Natural killer cell (primary cell): Measurements from ENCODE around the gene SND1. TPM values are rescaled to one million over a fixed set of nuclear protein-coding genes. Genes with fewer than 3 reads are reported as not detected.
A peak's percentile ranks its signal among the peaks of the same experiment; 100 is the strongest.

Experiments
- ATAC-seq, 3 donors: fragments of 150-1000 bp in 2 of 3; fragments of 200-7000 bp in 1 of 3; cut with Tn5 transposase; 1 replicate in 1 of 3; 2 replicates in 2 of 3; pipeline ENCODE4 v1.10.0; 2021; ENCODE audit warnings: mild to moderate bottlenecking in 2 of 3, moderate library complexity in 2 of 3
- DNase-seq, 2 donors: peaks; one replicate each; pipeline versions ENCODE4 v3.0.0 to v3.0.0-alpha.2; 2013 to 2021; ENCODE audit warnings: mixed read lengths in 1 of 2
- H3K27ac ChIP-seq: one replicate; pipeline ENCODE4 v1.5.1; 2013; ENCODE audit warnings: mild to moderate bottlenecking, low read length
- H3K27me3 ChIP-seq: one replicate; pipeline ENCODE4 v1.6.1; 2013; ENCODE audit warnings: low read length; ENCODE audit not compliant: control insufficient read depth, insufficient read depth
- H3K36me3 ChIP-seq: one replicate; pipeline ENCODE4 v1.6.1; 2013; ENCODE audit warnings: low read length; ENCODE audit not compliant: control insufficient read depth, insufficient read depth
- H3K4me1 ChIP-seq: one replicate; pipeline ENCODE4 v1.6.1; 2013; ENCODE audit warnings: low read length; ENCODE audit not compliant: control insufficient read depth, insufficient read depth
- H3K4me3 ChIP-seq: one replicate; pipeline ENCODE4 v1.5.1; 2013; ENCODE audit warnings: low read length
- H3K9me3 ChIP-seq: one replicate; pipeline ENCODE4 v1.6.1; 2013; ENCODE audit warnings: low read length; ENCODE audit not compliant: control insufficient read depth, insufficient read depth
- H3K27ac Mint-ChIP-seq, 2 donors: one replicate each; pipeline ENCODE4 v1.8.0; 2022; ENCODE audit warnings: mild to moderate bottlenecking in 2 of 2, mixed read lengths in 2 of 2, moderate library complexity in 1 of 2
- H3K27me3 Mint-ChIP-seq, 2 donors: one replicate each; pipeline ENCODE4 v1.8.0; 2022; ENCODE audit warnings: low read depth in 2 of 2, mixed read lengths in 2 of 2
- H3K36me3 Mint-ChIP-seq: one replicate; pipeline ENCODE4 v1.8.0; 2022; ENCODE audit warnings: mixed read lengths
- H3K4me1 Mint-ChIP-seq, 2 donors: one replicate each; pipeline ENCODE4 v1.8.0; 2022; ENCODE audit warnings: mixed read lengths in 2 of 2
- H3K4me3 Mint-ChIP-seq: one replicate; pipeline ENCODE4 v1.8.0; 2022; ENCODE audit warnings: mild to moderate bottlenecking, moderate library complexity, mixed read lengths
- H3K9me3 Mint-ChIP-seq, 2 donors: one replicate each; pipeline ENCODE4 v1.8.0; 2022; ENCODE audit warnings: mixed read lengths in 2 of 2
- WGBS: methylation state at CpG from one replicate; pipeline ENCODE4 v1.1.7; 2013; ENCODE audit warnings: missing lambda C conversion rate; ENCODE audit not compliant: insufficient coverage; 5-methylcytosine and 5-hydroxymethylcytosine counted together
- intact Hi-C: fragments of 100-400 bp; cut with micrococcal nuclease; formaldehyde crosslinking; loops from one replicate; pipeline ENCODE4 v1.14.2; 2022
- total RNA-seq, 4 donors: library from RNA; stranded (reverse); fragments of 120-200 nt in 1 of 4; gene quantifications; one replicate each; pipeline versions ENCODE4 v1.2.3 to v1.2.4, GENCODE V29; 2013 to 2022
- TF ChIP-seq, protein P1 (sequence below): fragments of 200-600 bp; IDR thresholded peaks from one replicate; pipeline ENCODE4 v1.8.0; 2022; ENCODE audit warnings: antibody characterized with exemption

The SND1 gene
- total RNA-seq, 3 donors from 2014 or later (not counting 1 experiment from before 2014, with no cell fraction given) = 149 to 188 (median 149) TPM

DNA sequence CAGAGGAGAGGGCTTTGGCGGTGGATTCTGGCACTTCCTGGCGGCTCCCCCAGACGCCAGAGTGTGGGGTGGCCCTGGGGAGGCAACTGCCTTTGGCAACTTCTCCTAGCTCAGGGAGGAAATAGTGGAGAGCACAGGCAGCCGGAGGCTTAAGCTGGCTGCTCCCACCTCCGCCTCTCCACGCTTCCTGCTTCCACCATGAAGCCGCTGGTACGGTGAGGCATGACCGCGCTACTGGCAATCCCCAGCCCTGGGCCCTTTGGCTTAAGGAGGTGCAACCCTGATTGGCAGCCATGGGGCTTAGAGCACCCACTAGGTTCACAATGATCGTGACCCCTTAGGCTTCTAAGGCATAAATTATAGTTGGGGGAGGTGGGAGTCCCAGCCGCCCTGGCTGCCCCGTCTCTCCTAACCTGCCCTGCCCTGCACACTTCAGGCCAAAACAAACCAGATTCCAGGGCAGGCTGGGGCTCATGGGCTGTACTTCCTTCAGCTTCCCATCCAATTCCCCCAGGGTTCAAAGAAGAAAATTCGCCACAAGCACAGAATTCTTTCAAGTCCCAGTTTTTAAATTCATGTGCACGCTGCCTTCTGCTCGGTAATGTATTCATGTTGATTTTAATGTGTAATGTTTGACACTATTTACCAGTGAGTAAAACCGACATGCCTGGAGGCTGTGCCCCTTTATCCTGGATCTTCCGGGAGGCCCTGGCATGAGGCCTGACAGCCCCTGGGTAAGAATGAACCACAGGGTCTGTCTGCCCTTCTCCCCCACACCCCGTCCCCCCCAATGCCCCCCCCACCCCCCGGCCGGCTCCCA lies 469.9 kb downstream of the SND1 start:
- TF ChIP-seq, protein P1, sequence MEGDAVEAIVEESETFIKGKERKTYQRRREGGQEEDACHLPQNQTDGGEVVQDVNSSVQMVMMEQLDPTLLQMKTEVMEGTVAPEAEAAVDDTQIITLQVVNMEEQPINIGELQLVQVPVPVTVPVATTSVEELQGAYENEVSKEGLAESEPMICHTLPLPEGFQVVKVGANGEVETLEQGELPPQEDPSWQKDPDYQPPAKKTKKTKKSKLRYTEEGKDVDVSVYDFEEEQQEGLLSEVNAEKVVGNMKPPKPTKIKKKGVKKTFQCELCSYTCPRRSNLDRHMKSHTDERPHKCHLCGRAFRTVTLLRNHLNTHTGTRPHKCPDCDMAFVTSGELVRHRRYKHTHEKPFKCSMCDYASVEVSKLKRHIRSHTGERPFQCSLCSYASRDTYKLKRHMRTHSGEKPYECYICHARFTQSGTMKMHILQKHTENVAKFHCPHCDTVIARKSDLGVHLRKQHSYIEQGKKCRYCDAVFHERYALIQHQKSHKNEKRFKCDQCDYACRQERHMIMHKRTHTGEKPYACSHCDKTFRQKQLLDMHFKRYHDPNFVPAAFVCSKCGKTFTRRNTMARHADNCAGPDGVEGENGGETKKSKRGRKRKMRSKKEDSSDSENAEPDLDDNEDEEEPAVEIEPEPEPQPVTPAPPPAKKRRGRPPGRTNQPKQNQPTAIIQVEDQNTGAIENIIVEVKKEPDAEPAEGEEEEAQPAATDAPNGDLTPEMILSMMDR = no peak
- Histone ChIP-seq H3K36me3 (no peaks in the 10 kb centered on the region), H3K4me1 (no peaks in the 10 kb centered on the region), H3K4me3 (no peak overlapping the region), H3K27ac (no peak overlapping the region), H3K9me3 (no peaks in the 10 kb centered on the region), H3K27me3 (no peaks in the 10 kb centered on the region)
- DNase-seq = no peak
- intact Hi-C loops = no loop called here
- ATAC-seq = peak in 1 of 3 donors; percentile 35
- Mint-ChIP-seq H3K4me3 (no peak overlapping the region), H3K27ac (no peak overlapping the region), H3K4me1 (peaks cover 7 to 8% of the 10 kb centered on the region in 2 donors), H3K27me3 (no peaks in the 10 kb centered on the region), H3K36me3 (no peaks in the 10 kb centered on the region), H3K9me3 (no peaks in the 10 kb centered on the region)
- 62% methylated on average over 17 of the region's 21 CpGs for WGBS

DNA sequence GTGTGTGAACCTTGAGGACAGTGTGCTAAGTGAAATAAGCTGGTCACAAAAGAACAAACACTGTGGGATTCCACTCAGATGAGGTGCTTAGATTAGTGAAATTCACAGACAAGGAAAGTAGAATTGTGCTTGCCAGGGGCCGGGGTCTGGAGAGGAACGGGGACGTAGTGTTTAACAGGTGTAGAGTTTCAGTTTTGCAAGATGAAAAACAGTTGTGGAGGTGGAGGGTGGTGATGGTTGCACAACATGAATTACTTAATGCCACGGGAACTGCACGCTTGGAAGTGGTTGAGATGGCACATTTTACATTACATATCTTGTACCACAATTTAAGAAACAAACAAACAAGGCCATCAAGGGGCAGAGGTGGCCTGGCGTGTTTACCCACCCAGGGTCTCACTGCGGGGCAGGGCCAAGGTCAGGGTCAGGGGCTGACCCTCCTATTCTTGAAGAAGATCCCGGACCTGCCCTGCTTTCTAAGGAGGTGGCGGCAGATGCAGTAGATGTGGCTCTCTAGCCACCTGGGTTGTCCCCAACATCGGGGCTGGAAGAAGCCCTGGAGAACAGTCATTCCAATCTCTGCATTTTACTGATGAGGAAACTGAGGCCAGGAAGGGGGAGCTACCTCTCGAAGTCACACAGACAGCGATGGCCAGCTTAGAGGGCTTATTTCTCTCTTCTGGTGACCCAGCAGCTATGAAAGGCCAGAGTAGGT lies 470.7 kb downstream of the SND1 start:
- no peaks in the 10 kb centered on the region for H3K9me3 Mint-ChIP-seq
- Histone ChIP-seq H3K27me3 (no peaks in the 10 kb centered on the region), H3K9me3 (no peaks in the 10 kb centered on the region), H3K36me3 (no peaks in the 10 kb centered on the region), H3K4me3 (no peak overlapping the region), H3K27ac (no peak overlapping the region), H3K4me1 (no peaks in the 10 kb centered on the region)
- no peaks in the 10 kb centered on the region for H3K27me3 Mint-ChIP-seq
- H3K36me3 Mint-ChIP-seq = no peaks in the 10 kb centered on the region
- ATAC-seq (no peak), DNase-seq (no peak)
- TF ChIP-seq, protein P1 = no peak
- peaks cover 7 to 8% of the 10 kb centered on the region in 2 donors for H3K4me1 Mint-ChIP-seq
- intact Hi-C loops = no loop called here
- WGBS = 80% methylated on average over 10 of the region's 12 CpGs
- no peak overlapping the region for H3K4me3 Mint-ChIP-seq
- no peak overlapping the region for H3K27ac Mint-ChIP-seq

DNA sequence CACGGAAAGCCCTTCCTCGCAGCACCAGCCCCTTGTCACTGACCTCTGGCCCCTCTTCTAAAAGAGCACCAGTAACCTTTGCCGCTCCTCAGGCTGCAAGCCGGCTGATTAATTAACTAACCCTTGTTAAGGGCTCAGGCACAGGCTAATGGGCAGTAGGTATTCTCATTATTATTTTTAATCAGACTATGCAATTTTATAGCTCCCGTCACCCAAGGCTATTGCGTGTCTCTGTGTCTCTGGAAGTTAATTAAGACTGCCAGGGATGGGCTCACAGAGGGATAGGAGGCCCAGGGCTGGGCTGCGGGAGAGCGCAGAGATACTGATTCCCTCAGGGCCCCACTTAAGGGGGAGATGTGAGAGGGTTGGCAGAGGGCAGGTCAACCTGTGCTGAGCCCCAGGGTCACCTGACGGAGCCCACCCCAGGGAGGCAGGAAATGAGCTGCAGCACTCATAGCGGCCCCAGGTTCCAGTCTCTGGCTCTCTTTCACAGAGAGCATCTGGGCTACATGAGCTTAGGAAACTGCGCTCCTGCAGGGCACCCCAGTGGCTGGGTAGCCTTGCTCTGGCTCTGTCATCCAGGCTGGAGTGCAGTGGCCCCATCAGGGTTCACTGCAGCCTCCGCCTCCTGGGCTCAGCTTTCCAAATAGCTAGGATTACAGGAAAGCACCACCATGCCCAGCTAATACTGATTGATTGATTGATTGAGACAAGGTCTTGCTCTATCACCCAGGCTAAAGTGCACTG lies 471.5 kb downstream of the SND1 start:
- no peaks in the 10 kb centered on the region for H3K9me3 Mint-ChIP-seq
- Histone ChIP-seq H3K27ac (no peak overlapping the region), H3K4me3 (no peak overlapping the region), H3K9me3 (no peaks in the 10 kb centered on the region), H3K27me3 (no peaks in the 10 kb centered on the region), H3K4me1 (no peaks in the 10 kb centered on the region), H3K36me3 (no peaks in the 10 kb centered on the region)
- no peak for DNase-seq
- no peaks in the 10 kb centered on the region for H3K27me3 Mint-ChIP-seq
- H3K4me1 Mint-ChIP-seq = peaks cover 7 to 8% of the 10 kb centered on the region in 2 donors
- H3K4me3 Mint-ChIP-seq = no peak overlapping the region
- TF ChIP-seq, protein P1 = no peak
- no peak overlapping the region for H3K27ac Mint-ChIP-seq
- H3K36me3 Mint-ChIP-seq = no peaks in the 10 kb centered on the region
- WGBS = 92% methylated on average over 12 of the region's 12 CpGs
- intact Hi-C loops = no loop called here
- ATAC-seq = no peak
